ENCODE data around the gene HIVEP3.

Gene HIVEP3

GRCh38 chr1:41749991-41750745, 168.6 kb downstream of the HIVEP3 start:
- DNase-seq = no peak

DNA sequence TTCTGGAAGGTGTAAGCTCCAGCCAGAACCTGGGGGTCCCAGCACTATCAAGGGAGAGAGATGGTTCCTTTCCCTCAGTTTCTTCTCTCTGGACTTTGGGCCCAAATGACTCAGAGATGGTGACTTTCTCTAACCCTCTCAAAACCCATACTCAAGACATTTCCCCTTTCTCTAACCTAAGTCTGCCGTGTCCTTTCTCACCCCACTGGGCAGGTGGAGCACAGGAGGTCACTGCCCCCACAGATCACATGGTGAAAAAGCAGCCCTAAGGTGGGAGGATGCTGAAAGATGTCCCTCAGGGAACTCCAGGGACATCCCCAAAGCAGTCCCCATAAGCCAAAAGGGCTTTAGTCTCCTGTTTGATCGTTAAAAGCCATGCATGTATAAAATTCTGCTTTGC, 173.7 kb downstream of the HIVEP3 start:
- no peak for DNase-seq

- DNase-seq = no peak
Observed at GRCh38 chr1:41743366-41743765, 175.4 kb downstream of the HIVEP3 start.

- no peak for DNase-seq
Observed at GRCh38 chr1:41742219-41742618, 176.5 kb downstream of the HIVEP3 start.

GRCh38 chr1:41741244-41741643, 177.5 kb downstream of the HIVEP3 start:
- DNase-seq = no peak

DNA sequence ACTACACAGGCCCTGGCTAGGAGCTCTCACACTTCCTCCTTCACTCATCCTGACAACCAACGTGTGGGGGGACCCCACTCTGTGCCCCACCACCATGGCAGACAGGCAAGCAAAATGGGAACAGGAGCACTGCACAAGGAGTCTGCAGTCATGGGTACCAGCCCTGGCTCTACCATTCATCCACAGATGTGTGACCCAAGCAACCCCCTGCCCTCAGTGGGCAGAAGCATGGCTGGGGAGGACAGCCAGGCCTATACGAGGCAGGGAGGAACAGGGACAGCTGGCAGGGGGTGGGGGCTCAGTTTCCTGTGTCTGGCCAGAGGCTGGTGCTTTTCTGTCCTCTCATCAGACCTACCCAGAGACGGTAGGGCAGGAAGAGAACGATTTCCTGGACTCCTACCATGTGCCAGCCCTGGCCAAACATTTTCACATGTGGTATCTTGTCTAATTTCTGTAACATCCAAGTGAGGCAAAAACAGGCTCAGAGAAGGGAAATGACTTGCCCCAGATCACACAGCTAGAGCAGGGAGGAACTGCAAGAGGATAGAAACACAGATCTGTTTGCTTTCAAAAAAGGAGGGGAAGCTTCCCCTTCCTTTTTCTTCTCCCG, 178.0 kb downstream of the HIVEP3 start:
- DNase-seq = no peak

DNA sequence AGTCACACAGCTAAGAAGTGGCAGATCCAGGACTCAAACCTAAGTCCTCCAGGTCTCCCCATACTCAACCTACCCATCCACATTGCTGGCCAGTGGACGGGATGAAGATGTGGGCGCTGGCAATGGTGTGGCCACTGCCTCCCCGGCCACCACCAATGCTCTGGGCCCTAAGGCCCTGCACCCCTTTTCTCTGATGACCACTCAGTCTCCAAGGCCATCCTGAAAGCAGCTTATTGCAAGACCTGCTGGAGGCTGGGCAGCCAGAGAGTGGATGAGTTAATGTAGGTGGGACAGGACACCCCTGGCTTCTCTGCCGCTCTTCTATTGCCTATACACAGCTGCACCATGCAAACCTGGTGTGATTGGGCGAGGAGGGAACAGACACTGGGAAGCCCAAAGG, 178.7 kb downstream of the HIVEP3 start:
- no peak for DNase-seq

DNA sequence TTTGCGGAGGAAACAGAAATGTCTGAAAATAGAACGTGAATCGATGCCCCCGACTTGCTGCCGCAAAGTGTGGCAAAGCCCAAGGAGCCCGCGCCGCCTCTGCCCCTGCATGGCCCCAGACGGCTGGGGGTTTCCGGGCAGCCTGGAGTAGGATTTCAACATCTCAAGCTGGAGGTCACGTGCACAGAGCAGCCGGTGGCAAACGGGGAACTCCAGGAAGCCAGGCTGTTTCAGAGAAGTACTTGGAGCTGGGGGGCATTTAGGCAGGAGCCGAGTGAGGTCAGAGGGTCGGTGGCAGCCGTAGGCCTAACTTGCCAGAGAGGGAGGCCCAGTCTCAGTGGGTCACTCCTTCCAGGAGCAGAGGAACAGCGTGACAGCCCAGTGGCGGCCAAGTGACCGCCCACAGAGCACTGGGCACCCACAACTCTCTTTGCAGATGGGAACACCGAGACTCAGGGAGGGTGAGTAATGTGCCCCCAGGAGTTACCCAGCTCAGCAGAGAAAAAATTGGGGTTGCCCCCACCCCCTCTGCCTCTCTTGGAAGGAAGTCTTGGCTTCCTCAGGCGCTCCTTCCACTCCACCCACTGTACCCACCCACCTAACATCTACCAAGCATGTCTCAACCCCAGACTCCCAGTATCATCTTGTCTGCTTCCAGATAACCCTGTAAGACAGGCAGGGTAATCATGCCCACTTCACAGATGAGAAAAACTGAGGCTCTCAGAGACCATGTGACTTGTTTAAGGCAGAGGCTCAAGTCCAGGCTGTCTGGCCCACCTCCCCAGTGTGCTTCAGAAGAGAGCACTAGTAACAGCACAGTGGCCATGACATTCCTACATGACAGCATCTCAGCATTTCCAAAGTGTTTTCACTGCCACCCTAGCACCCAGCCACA, 179.4 kb downstream of the HIVEP3 start:
- DNase-seq = peak; percentile 74

DNA sequence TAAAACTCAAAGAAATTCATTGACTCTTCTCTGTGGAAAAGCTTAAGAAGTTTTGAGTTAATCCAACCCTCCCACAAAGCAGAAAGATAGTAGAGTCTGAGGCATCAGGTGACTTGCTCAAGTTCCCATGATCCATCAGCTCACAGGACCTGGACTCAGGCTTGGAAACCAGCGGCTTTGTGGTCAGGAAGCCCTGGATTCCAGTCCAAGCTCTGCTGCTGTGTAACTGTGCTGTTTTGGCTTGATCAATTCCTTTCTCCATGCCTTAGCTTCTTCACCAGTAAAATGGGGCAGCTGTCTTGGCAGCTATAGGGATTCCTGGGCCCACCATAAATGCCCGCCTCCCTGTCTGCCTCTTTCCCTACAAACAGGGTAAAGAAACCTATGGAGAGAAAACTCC, 180.2 kb downstream of the HIVEP3 start:
- no peak for DNase-seq

GRCh38 chr1:41738006-41738405, 180.7 kb downstream of the HIVEP3 start:
- no peak for DNase-seq

GRCh38 chr1:41735631-41736260, 183.0 kb downstream of the HIVEP3 start:
- DNase-seq = no peak

- no peak for DNase-seq
Observed at GRCh38 chr1:41735139-41735538, 183.6 kb downstream of the HIVEP3 start.

GRCh38 chr1:41734201-41734970, 184.3 kb downstream of the HIVEP3 start:
- no peak for DNase-seq

DNA sequence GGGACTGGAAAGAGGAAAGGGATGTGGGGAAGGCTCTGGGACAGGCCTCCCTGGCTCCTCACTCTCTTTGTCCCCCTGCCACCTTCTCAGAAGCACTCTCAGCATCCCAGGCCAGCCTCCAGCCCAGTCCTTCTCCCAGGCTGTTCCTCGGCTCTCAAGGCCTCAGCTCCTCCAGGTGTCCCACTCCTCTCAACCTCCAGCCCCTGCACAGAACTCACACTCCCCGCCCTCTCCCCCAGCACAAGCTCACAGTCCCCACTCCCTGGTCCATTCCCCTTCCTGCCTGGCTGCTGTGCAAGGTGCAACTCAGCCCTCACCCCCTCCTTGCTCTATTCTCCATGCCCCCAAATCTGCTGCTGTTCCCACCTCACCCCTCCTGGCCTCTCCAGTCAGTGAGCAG, 185.0 kb downstream of the HIVEP3 start:
- DNase-seq = no peak

- DNase-seq = no peak
Observed at GRCh38 chr1:41733021-41733420, 185.7 kb downstream of the HIVEP3 start.

- no peak for DNase-seq
Observed at GRCh38 chr1:41731516-41732030, 187.1 kb downstream of the HIVEP3 start.

GRCh38 chr1:41730806-41731205, 187.9 kb downstream of the HIVEP3 start:
- DNase-seq = no peak

DNA sequence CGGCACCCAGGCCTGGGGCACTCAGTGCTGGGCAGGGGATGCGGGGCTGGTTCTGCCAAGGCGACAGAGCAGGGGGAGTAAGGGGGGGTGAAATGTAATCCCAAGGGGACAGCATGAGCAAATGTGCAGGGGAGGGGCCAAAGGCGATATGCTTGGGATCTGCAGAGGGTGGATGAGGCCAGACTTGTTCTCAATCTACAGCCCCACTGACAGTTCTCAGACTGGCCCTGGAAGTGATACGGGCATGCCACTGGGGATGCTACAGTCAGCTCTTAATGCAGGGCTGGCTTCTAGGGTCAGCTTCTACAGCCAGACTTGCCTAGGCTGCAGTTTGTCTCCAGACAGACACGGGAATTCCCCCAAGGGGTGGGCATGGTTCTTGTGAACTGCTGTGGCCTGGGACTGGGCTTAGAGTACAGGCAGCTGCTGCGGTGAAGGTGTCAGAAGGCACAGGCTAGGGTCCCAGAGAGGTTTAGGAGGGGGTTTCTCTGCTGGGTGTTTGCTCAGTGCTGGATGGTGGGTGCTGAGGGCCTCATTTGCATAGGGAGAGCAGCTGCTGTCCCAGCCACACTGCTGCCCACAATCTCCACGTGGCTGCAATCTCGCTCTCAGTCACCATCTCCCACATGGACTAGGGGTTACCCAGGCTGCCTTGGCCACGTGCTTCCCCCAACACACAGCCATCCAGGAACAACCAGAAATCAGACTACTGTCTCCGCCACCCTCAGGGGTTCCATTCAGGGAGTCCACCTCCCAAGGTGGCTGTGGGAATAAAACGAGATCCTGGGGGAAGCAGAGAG, 190.1 kb downstream of the HIVEP3 start:
- DNase-seq = no peak

DNA sequence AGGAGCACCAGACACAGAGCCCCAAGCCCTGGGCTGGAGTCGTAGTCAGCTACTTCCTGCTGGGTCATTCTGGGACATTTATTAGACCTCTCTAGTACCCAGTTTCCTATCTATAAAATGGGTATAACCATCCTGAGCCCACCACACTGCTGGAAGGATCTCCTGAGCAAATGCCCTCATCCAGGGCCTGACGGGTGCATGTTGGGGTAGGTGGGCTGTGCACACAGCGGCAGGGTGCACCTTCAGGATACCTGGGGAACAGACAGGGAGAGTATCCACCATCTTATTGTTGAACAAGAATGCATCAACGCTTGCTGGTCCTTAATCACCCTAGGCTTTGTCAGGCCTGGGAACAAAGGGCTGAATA, 191.0 kb downstream of the HIVEP3 start:
- DNase-seq = no peak

DNA sequence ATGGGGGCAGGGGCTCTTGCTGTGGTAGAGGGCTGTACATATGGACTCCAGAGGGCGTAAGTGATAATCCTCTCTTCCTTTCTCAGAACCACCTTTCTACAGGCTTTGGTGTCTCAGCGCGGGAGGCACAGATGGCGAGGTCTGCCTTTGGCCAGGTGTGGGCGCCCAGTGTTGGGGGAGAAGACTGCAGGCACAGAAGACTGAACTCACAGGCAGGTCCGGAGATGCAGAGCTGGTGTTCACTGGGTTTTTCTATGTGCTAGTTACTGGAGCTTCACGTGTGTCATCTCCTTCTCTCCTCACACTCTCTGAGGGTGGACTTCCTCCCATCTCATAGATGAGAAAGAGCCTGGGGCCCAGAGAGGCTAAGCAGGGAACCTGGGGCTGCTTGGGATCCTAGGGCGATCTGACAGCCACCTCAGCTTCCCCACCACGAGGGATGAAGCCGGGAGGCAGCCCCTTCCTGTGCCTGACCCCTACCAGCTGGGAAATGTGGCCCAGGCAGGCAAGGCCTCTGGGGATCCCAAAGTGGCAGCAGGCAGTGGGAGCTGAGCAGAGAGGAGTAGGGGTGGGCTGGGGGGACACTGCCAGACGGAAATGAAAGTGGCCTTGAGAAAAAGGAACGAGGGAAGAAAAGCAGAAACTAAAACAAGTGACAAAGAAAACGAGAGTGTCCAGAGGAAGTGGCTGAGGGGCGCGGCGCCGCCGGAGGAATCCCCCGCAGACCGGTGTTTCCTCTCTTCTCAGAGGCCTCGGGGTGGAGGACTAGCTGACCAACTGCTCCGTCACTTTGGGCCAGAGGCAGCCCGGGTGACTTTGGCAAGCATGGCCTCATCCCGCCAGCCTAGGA, 191.6 kb downstream of the HIVEP3 start:
- DNase-seq = peak; percentile 71

All from SIG-M5 (cell line).